Measurements from ENCODE around the gene HLA-DPB1. TPM values are rescaled to one million over a fixed set of nuclear protein-coding genes. Genes with fewer than 3 reads are reported as not detected.

HLA-DPB1 gene
- total and polyA plus RNA-seq, 2 of the 4 experiments (the other 2 are of a cell fraction): 7.7 to 10.7 TPM

DNA sequence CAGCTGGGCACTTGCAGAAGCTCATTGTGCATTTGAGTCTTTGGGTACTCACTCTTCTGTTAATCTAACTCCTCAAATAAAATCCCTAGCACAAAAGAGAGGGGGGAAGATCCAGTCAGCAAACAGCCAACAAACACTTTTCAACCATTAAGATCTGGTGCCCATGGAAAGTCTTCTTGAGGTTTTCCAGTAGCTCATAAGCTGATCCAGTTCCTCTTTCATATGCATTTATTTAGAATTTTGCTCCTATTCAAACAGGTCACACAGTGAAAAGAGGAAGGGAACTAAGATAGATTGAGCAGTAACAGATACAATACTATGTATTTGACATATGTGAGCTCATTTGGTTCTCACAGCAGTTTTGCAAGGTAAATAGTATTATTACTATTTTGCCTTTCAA lies 38.6 kb downstream of the HLA-DPB1 start:
- dilution Hi-C loops (cut with HindIII; ENCODE audit: low sequenced_read_pairs, unreplicated experiment): no loop called here
- Histone ChIP-seq H2BK5ac (ENCODE audit: low read depth, low read length, poor library complexity, severe bottlenecking) (no peak overlapping the region), H4K5ac (ENCODE audit: low read depth, low read length) (no peak overlapping the region), H4K8ac (ENCODE audit: low read depth in 2 of 2, low read length in 2 of 2) (no peak overlapping the region), H2BK120ac (ENCODE audit: low read depth, low read length) (no peak overlapping the region), H3K36me3 (ENCODE audit: control insufficient read depth, insufficient read depth, low read length) (no peaks in the 10 kb centered on the region), H3K9me3 (ENCODE audit: control insufficient read depth, insufficient read depth, low read length) (no peaks in the 10 kb centered on the region), H2BK15ac (ENCODE audit: low read depth, low read length) (no peak overlapping the region), H3K23ac (ENCODE audit: low read depth, low read length) (no peak overlapping the region), H3K18ac (ENCODE audit: low read depth, low read length) (no peak overlapping the region), H2AFZ (replicated peaks; ENCODE audit: low read length, poor library complexity) (no peak overlapping the region), H3K4ac (ENCODE audit: low read depth, low read length) (no peak overlapping the region), H2AK5ac (ENCODE audit: low read depth, low read length) (no peak overlapping the region), H3K9me1 (ENCODE audit: insufficient read depth, low read length) (no peaks in the 10 kb centered on the region), H2BK20ac (ENCODE audit: low read depth, low read length) (no peak overlapping the region), H4K91ac (ENCODE audit: insufficient read depth, low read depth, low read length) (no peak overlapping the region), H3K4me1 (ENCODE audit: control insufficient read depth, insufficient read depth, low read length) (no peaks in the 10 kb centered on the region; the same call in 1 of the 2 replicates), H3K14ac (replicated peaks; ENCODE audit: low read depth, low read length) (no peak overlapping the region), H2AK9ac (replicated peaks; ENCODE audit: low read depth, low read length, poor library complexity) (no peak overlapping the region), H4K20me1 (ENCODE audit: insufficient read depth, low read length) (no peaks in the 10 kb centered on the region), H3K79me1 (ENCODE audit: low read depth in 1 of 2, low read length in 2 of 2) (no peaks in the 10 kb centered on the region), H3K27me3 (ENCODE audit: control insufficient read depth, insufficient read depth, low read length) (peaks cover 38% of the 10 kb centered on the region), H3K9ac (ENCODE audit: low read depth, low read length) (no peak overlapping the region), H3K4me2 (ENCODE audit: low read depth, low read length) (no peak overlapping the region), H3K4me3 (ENCODE audit: insufficient read depth, low read depth, low read length) (no peak overlapping the region), H3K56ac (ENCODE audit: extremely low read depth, insufficient read depth, low read length) (no peak overlapping the region), H3K27ac (ENCODE audit: insufficient read depth, low read length) (no peak overlapping the region)
- no peak for ATAC-seq (ENCODE audit: low read depth)
- in situ Hi-C loops (cut with MboI; ENCODE audit: low sequenced_read_pairs): no loop called here
- CTCF ChIA-PET: interaction anchor here (1.1 kb wide), 1 partner anchor 134 kb away, joined by 6 read pairs; no protein-coding TSS in a partner anchor
- BruUV-seq (replicated peaks): no TSS peak
- no peak for DNase-seq
- POLR2A ChIA-PET (ENCODE audit: unreplicated experiment): no interaction called here
- no peak for TF ChIP-seq CHD1 (IDR thresholded peaks at IDR 0.05; ENCODE audit: low read depth, low read length)
- intact Hi-C loops (cut with micrococcal nuclease): no loop called here

All from IMR-90 (cell line).